ENCODE data around the gene AP5S1. TPM values are rescaled to one million over a fixed set of nuclear protein-coding genes. Genes with fewer than 3 reads are reported as not detected.
A peak's percentile ranks its signal among the peaks of the same experiment; 100 is the strongest.

AP5S1 gene, protein sequence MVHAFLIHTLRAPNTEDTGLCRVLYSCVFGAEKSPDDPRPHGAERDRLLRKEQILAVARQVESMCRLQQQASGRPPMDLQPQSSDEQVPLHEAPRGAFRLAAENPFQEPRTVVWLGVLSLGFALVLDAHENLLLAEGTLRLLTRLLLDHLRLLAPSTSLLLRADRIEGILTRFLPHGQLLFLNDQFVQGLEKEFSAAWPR
- total RNA-seq (7.6 and 15.5 TPM in 2 replicates), polyA plus RNA-seq (4.7 and 22.9 TPM in 2 replicates)

DNA sequence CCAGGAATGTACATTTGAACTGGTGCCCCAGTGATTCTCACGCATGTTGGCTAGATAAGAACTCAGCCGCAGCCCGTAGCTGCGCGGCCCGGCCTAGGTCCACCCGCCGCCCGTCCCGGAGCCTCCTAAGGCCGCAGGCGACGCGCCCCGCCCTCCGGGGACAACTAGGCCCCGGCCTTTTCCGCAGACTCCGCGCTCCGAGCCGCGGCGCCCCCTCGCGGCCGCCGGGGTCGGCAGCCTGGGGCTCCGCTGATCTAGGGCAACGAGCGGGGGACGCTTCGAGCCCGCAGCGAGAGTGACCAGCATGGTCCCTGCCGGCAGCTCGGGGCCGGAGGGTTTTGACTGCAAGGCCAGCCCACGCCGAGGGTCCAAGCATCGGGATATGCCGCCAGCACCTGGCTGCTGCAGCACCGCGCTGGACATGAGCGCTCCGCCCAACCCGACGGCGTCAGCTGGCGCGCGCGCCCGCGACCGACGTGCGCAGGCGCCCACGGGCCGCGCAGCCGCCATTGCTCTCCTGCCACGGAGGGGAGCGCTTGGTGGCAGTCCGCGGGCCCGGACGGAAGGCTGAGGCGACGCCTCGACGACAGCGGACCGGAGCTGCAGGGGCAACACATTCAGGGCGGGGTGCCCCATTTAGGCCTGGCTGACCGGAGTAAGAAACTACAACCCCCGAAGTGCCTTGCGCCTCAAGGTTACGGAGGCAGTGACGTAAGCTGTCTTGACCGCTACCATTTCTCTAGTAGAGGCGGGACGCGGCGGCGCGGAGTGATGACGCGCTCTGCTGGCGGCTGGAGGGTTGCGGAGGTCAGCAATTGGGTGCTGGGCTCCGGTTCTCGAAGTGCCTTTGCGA lies at the start of gene AP5S1:
Gene AP5S1 (plus strand): TSS at position 500 of the 853 bp plus-strand sequence. CDS start 1,571 bp downstream, outside the sequence.
- peak; percentile 94 for TF ChIP-seq CTCF (IDR thresholded peaks at IDR 0.05; ENCODE audit: low read depth, low read length)

DNA sequence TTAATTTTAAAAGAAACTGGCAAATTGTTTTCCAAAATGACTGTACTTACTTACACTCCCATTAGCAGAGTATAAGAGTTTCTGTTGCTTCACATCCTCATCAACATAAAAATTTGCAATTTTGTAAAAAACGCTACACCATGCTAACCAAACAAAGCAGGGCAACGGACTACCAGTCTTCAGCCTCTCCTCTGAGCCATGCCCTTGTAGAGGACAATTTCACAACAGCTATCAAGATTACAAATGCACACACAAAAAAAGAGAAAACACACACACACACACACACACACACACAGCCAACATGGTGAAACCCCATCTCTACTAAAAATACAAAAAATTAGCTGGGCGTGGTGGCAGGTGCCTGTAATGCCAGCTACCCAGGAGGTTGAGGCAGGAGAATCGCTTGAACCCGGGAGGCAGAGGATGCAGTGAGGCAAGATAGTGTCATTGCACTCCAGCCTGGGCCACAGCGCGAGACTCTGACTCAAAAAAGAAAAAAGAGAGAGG lies 48.7 kb upstream of the AP5S1 start:
- peaks cover 18% of the 10 kb centered on the region for H3K27me3 ChIP-seq
- DNase-seq (ENCODE audit: low read depth in 1 of 2, low spot score in 1 of 2) = no peak
- H3K36me3 ChIP-seq = no peaks in the 10 kb centered on the region
- H3K4me1 ChIP-seq (ENCODE audit: low read depth) = no peaks in the 10 kb centered on the region
- TF ChIP-seq CTCF (IDR thresholded peaks at IDR 0.05; ENCODE audit: low read depth, low read length) = no peak
- H3K27ac ChIP-seq = no peak overlapping the region
- H3K4me3 ChIP-seq = no peak overlapping the region
- no peaks in the 10 kb centered on the region for H3K9me3 ChIP-seq (ENCODE audit: low read depth)

More for the DNA sequence above, at the start of gene AP5S1:
- H3K27ac ChIP-seq = peak within 1 kb of the TSS; percentile 98
- no peaks in the 10 kb centered on the region for H3K9me3 ChIP-seq (ENCODE audit: low read depth)
- H3K36me3 ChIP-seq = peaks cover 10% of the 10 kb centered on the region
- H3K4me3 ChIP-seq = peak within 1 kb of the TSS; percentile 51
- DNase-seq (ENCODE audit: low read depth in 1 of 2, low spot score in 1 of 2) = peak; percentile 98
- no peaks in the 10 kb centered on the region for H3K27me3 ChIP-seq
- no peaks in the 10 kb centered on the region for H3K4me1 ChIP-seq (ENCODE audit: low read depth)

GRCh38 chr20:3775457-3776108 lies 44.8 kb upstream of the AP5S1 start:
- Histone ChIP-seq H3K9me3 (ENCODE audit: low read depth) (no peaks in the 10 kb centered on the region), H3K4me3 (no peak overlapping the region), H3K36me3 (no peaks in the 10 kb centered on the region), H3K27me3 (peaks cover 52% of the 10 kb centered on the region), H3K4me1 (ENCODE audit: low read depth) (no peaks in the 10 kb centered on the region), H3K27ac (no peak overlapping the region)
- DNase-seq (ENCODE audit: low read depth in 1 of 2, low spot score in 1 of 2) = no peak
- TF ChIP-seq CTCF (IDR thresholded peaks at IDR 0.05; ENCODE audit: low read depth, low read length) = no peak

DNA sequence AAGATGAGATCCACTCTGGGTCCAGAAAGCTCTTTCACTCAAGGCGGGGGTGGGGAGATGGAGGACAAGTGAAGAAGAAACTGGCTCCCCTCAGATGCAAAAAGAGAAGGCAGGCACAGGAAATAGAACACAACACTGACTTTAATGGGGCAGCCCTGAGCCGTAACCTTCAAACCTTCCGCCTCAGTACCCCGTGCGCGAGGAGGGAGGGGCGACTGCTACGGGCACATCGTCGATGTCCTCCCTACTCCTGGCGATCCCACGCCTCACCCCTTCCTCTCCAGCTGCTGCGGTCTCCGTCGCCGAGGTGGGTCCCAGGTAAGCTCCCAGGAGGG lies 43.0 kb upstream of the AP5S1 start:
- H3K36me3 ChIP-seq = no peaks in the 10 kb centered on the region
- H3K9me3 ChIP-seq (ENCODE audit: low read depth) = no peaks in the 10 kb centered on the region
- no peak for DNase-seq (ENCODE audit: low read depth in 1 of 2, low spot score in 1 of 2)
- peaks cover 52% of the 10 kb centered on the region for H3K27me3 ChIP-seq
- H3K27ac ChIP-seq = no peak overlapping the region
- no peaks in the 10 kb centered on the region for H3K4me1 ChIP-seq (ENCODE audit: low read depth)
- peak overlapping the region; percentile 21 for H3K4me3 ChIP-seq
- no peak for TF ChIP-seq CTCF (IDR thresholded peaks at IDR 0.05; ENCODE audit: low read depth, low read length)

DNA sequence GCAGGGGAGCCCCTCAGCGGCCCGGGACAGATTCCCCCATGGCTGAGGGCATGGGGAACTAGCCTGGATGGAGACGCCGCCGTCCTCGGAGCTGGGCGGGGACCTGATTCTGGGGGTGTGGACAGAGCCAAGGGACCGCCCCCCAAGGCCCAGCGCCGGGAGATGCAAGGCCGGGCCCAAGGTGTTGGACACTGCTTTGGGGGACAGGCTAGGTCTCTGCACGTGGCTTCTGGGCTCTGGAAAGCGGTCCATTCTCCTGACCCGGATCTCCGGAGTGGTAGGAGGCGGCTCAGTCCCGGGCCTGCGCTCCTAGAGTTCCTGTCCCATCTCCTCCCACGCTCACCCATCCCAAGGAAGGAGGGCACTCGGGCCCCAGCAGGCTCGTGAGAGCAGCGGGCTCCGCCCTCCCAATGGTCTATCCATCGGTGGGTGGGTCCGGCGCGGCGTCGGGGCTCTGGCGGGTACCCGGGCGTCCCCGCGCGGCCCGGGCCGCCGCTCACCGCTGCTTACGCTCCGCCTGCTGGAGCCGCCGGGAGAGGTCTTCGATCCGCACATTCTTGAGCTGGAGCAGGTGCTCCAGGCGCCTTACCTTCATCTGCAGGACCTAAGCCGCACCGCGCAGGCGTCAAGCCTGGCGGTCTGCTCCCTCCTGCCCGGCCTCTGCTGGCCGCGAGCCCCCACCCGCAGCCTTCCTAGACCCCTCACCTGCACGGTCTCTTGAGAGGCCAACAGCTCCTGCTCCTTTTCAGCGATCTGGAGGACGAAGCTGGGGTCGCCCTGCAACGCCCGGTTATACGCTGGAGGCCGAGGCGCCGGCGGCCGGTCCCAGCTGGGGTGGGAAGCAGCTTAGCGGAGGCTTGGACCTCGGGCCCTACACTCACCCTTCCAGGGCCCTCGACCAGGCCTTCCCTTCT lies 42.4 kb upstream of the AP5S1 start:
- Histone ChIP-seq H3K9me3 (ENCODE audit: low read depth) (no peaks in the 10 kb centered on the region), H3K4me3 (peak overlapping the region; percentile 21), H3K4me1 (ENCODE audit: low read depth) (no peaks in the 10 kb centered on the region), H3K27ac (no peak overlapping the region), H3K27me3 (peaks cover 52% of the 10 kb centered on the region), H3K36me3 (no peaks in the 10 kb centered on the region)
- peak; percentile 37 to 54 for DNase-seq (ENCODE audit: low read depth in 1 of 2, low spot score in 1 of 2)
- TF ChIP-seq CTCF (IDR thresholded peaks at IDR 0.05; ENCODE audit: low read depth, low read length) = peak; percentile 13
